ENCODE data around the gene IQUB.

Gene IQUB

DNA sequence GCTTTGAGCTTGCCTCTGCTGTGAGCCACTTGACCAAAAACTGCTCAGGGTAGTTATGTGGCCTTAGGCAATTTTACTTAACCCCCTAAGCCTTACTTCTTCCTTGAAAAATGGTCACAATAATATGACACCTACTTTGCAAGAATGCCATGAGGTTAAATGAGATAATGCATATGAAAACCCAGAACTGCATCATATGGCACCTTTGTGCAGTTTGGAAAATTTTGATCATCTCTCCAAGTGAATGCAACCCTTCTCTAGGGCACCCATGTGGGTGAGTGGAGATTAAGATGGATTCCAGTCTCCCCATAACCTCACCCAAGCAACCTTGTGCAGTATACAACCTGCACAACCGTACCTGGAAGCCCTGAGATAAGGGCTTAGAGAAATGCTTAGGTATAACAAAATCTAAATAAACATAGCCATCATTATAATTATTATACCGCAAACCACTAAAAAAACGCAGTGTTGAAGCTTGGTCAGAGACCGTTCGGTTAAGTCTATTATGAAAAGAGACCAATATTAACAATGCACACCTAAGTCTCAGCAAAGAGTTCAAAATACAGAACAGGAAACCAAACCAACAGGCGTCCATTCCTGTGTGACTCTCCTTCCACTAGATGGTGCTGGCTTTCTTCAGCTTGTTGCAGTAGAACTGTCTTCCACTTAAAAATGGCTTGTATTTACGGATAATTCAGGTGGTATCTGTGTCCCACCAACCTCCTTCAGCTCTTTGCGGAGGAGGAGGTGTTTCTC is 46.2 kb upstream of the IQUB start:
- TF ChIP-seq SCRT1 (tag by site-specific recombination; IDR thresholded peaks at IDR 0.05; ENCODE audit: borderline replicate concordance), result peak; percentile 86
- TF ChIP-seq, protein P1, sequence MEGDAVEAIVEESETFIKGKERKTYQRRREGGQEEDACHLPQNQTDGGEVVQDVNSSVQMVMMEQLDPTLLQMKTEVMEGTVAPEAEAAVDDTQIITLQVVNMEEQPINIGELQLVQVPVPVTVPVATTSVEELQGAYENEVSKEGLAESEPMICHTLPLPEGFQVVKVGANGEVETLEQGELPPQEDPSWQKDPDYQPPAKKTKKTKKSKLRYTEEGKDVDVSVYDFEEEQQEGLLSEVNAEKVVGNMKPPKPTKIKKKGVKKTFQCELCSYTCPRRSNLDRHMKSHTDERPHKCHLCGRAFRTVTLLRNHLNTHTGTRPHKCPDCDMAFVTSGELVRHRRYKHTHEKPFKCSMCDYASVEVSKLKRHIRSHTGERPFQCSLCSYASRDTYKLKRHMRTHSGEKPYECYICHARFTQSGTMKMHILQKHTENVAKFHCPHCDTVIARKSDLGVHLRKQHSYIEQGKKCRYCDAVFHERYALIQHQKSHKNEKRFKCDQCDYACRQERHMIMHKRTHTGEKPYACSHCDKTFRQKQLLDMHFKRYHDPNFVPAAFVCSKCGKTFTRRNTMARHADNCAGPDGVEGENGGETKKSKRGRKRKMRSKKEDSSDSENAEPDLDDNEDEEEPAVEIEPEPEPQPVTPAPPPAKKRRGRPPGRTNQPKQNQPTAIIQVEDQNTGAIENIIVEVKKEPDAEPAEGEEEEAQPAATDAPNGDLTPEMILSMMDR (tag by site-specific recombination; IDR thresholded peaks at IDR 0.05), result peak; percentile 77
- 0 out of 2 replicates have a peak, but pooled peaks have one; percentile 34 for TF ChIP-seq YY1 (tag by site-specific recombination; IDR thresholded peaks at IDR 0.05)
- TF ChIP-seq ZNF654 (tag by site-specific recombination; IDR thresholded peaks at IDR 0.05; ENCODE audit: low read depth), result peak; percentile 95
- TF ChIP-seq SCRT2 (tag by site-specific recombination; IDR thresholded peaks at IDR 0.05), result peak; percentile 93
- peak; percentile 93 for TF ChIP-seq ZNF664 (tag by site-specific recombination; IDR thresholded peaks at IDR 0.05)
- TF ChIP-seq, protein P2, sequence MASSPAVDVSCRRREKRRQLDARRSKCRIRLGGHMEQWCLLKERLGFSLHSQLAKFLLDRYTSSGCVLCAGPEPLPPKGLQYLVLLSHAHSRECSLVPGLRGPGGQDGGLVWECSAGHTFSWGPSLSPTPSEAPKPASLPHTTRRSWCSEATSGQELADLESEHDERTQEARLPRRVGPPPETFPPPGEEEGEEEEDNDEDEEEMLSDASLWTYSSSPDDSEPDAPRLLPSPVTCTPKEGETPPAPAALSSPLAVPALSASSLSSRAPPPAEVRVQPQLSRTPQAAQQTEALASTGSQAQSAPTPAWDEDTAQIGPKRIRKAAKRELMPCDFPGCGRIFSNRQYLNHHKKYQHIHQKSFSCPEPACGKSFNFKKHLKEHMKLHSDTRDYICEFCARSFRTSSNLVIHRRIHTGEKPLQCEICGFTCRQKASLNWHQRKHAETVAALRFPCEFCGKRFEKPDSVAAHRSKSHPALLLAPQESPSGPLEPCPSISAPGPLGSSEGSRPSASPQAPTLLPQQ (tag by site-specific recombination; IDR thresholded peaks at IDR 0.05), result no peak
- TF ChIP-seq ZNF2 (tag by site-specific recombination; IDR thresholded peaks at IDR 0.05), result peak; percentile 66; the same call in 1 of the 2 replicates
- no peak for TF ChIP-seq ZNF514 (tag by site-specific recombination; IDR thresholded peaks at IDR 0.05)
- TF ChIP-seq, protein P3, sequence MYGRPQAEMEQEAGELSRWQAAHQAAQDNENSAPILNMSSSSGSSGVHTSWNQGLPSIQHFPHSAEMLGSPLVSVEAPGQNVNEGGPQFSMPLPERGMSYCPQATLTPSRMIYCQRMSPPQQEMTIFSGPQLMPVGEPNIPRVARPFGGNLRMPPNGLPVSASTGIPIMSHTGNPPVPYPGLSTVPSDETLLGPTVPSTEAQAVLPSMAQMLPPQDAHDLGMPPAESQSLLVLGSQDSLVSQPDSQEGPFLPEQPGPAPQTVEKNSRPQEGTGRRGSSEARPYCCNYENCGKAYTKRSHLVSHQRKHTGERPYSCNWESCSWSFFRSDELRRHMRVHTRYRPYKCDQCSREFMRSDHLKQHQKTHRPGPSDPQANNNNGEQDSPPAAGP (tag by site-specific recombination; IDR thresholded peaks at IDR 0.05), result no peak
- peak; percentile 34; the same call in 1 of the 2 replicates for TF ChIP-seq ZNF660 (tag by site-specific recombination; IDR thresholded peaks at IDR 0.05)
- Histone ChIP-seq H3K27ac (ENCODE audit: extremely low read depth, low read depth, low read length) (no peak overlapping the region), H3K4me3 (ENCODE audit: low read depth, low read length) (no peak overlapping the region), H3K4me1 (ENCODE audit: control insufficient read depth, insufficient read depth, low read length) (no peaks in the 10 kb centered on the region), H3K36me3 (ENCODE audit: control insufficient read depth in 2 of 2, insufficient read depth in 1 of 2, low read length in 2 of 2) (no peaks in the 10 kb centered on the region), H3K9me3 (ENCODE audit: control insufficient read depth, insufficient read depth, low read depth, low read length) (no peaks in the 10 kb centered on the region)
- POLR2A ChIA-PET, result no interaction called here
- CTCF ChIA-PET, result interaction anchor here (0.5 to 2.8 kb wide), 19 partner anchors 10 to 437 kb away, joined by 3 to 18 read pairs (median 3); partner anchors contain the start of gene ASB15

DNA sequence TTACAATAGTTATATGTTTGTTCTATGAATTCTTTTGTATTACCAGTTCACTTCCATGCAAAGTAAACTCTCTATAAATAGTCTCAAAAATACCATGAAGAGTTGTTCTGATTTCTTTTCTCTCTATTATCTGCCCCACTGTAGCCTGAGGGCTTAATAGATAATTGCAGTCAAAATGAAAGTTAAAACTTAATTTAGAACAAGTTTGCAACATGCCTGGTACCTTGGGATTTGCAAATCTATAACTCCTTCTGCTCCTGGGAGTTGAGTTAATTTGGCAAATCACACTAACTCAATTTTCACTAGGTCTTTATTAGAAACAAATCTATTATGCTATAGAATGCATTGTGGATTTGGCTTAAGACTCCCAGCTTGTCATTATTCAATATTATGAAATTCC is 45.0 kb upstream of the IQUB start:
- Histone ChIP-seq H3K4me1 (ENCODE audit: control insufficient read depth, insufficient read depth, low read length) (no peaks in the 10 kb centered on the region), H3K9me3 (ENCODE audit: control insufficient read depth, insufficient read depth, low read depth, low read length) (no peaks in the 10 kb centered on the region), H3K27ac (ENCODE audit: extremely low read depth, low read depth, low read length) (no peak overlapping the region), H3K36me3 (ENCODE audit: control insufficient read depth in 2 of 2, insufficient read depth in 1 of 2, low read length in 2 of 2) (no peaks in the 10 kb centered on the region), H3K4me3 (ENCODE audit: low read depth, low read length) (no peak overlapping the region)
- no peak for TF ChIP-seq MYNN (tag by site-specific recombination; IDR thresholded peaks at IDR 0.05; ENCODE audit: borderline replicate concordance)
- TF ChIP-seq, protein P4, sequence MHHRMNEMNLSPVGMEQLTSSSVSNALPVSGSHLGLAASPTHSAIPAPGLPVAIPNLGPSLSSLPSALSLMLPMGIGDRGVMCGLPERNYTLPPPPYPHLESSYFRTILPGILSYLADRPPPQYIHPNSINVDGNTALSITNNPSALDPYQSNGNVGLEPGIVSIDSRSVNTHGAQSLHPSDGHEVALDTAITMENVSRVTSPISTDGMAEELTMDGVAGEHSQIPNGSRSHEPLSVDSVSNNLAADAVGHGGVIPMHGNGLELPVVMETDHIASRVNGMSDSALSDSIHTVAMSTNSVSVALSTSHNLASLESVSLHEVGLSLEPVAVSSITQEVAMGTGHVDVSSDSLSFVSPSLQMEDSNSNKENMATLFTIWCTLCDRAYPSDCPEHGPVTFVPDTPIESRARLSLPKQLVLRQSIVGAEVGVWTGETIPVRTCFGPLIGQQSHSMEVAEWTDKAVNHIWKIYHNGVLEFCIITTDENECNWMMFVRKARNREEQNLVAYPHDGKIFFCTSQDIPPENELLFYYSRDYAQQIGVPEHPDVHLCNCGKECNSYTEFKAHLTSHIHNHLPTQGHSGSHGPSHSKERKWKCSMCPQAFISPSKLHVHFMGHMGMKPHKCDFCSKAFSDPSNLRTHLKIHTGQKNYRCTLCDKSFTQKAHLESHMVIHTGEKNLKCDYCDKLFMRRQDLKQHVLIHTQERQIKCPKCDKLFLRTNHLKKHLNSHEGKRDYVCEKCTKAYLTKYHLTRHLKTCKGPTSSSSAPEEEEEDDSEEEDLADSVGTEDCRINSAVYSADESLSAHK (tag by site-specific recombination; IDR thresholded peaks at IDR 0.05), result no peak
- TF ChIP-seq ZBTB21 (tag by site-specific recombination; IDR thresholded peaks at IDR 0.05), result no peak
- no peak for TF ChIP-seq ZNF2 (tag by site-specific recombination; IDR thresholded peaks at IDR 0.05)
- TF ChIP-seq ZBTB48 (tag by site-specific recombination; IDR thresholded peaks at IDR 0.05), result no peak
- no peak for TF ChIP-seq ZNF558 (tag by site-specific recombination; IDR thresholded peaks at IDR 0.05)
- TF ChIP-seq ZNF701 (tag by site-specific recombination; IDR thresholded peaks at IDR 0.05), result no peak
- TF ChIP-seq ZNF366 (tag by site-specific recombination; conservative IDR thresholded peaks at IDR 0.05), result no peak
- TF ChIP-seq, protein P5, sequence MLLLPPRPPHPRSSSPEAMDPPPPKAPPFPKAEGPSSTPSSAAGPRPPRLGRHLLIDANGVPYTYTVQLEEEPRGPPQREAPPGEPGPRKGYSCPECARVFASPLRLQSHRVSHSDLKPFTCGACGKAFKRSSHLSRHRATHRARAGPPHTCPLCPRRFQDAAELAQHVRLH (tag by site-specific recombination; IDR thresholded peaks at IDR 0.05), result no peak
- CTCF ChIA-PET, result interaction anchor here (0.7 kb wide), 1 partner anchor 143 kb away, joined by 3 read pairs; no protein-coding TSS in a partner anchor
- POLR2A ChIA-PET, result no interaction called here

All from HEK293 (cell line).